MM.1S (cell line): ENCODE measurements around the gene DDX1.
"Not testable (repeated sequence)": the region's sequence is repeated elsewhere in the genome, so short reads cannot be mapped to it uniquely, and the experiment has no call there.

Experiments used
- DNase-seq: peaks from one replicate; pipeline ENCODE4 v3.0.0-alpha.2; 2015
- H2AFZ ChIP-seq: fragments of 300-600 bp; sonication (generic); 2 replicates; pipeline ENCODE4 v1.6.0; 2016; ENCODE audit warnings: antibody characterized with exemption, low read length
- H3F3A ChIP-seq: fragments of 300-600 bp; sonication (generic); 2 replicates; pipeline ENCODE4 v1.6.1; 2016; ENCODE audit warnings: mild to moderate bottlenecking, antibody characterized with exemption, low read length, moderate library complexity, mixed read lengths; ENCODE audit not compliant: insufficient read depth
- H3K27ac ChIP-seq: fragments of 300-600 bp; sonication (generic); 2 replicates; pipeline ENCODE4 v1.5.1; 2016; ENCODE audit warnings: mild to moderate bottlenecking, low read length
- H3K27me3 ChIP-seq: fragments of 300-600 bp; sonication (generic); replicated peaks from 2 replicates; pipeline ENCODE4 v1.6.0; 2016; ENCODE audit warnings: low read length; ENCODE audit not compliant: insufficient read depth
- H3K36me3 ChIP-seq: fragments of 300-600 bp; sonication (generic); replicated peaks from 2 replicates; pipeline ENCODE4 v1.6.1; 2016; ENCODE audit warnings: mild to moderate bottlenecking, low read length, mixed read lengths; ENCODE audit not compliant: insufficient read depth
- H3K4me1 ChIP-seq: fragments of 300-600 bp; sonication (generic); 2 replicates; pipeline ENCODE4 v1.6.1; 2016; ENCODE audit warnings: low read length, mixed read lengths
- H3K4me2 ChIP-seq: fragments of 300-600 bp; sonication (generic); 2 replicates; pipeline ENCODE4 v1.6.0; 2016; ENCODE audit warnings: low read depth, low read length
- H3K4me3 ChIP-seq: fragments of 300-600 bp; sonication (generic); 2 replicates; pipeline ENCODE4 v1.5.1; 2016; ENCODE audit warnings: low read length, mixed read lengths
- H3K79me2 ChIP-seq: fragments of 300-600 bp; sonication (generic); 2 replicates; pipeline ENCODE4 v1.6.1; 2016; ENCODE audit warnings: mixed run types, low read length, mixed read lengths
- H3K9ac ChIP-seq: fragments of 300-600 bp; sonication (generic); 2 replicates; pipeline ENCODE4 v1.6.1; 2016; ENCODE audit warnings: low read length, mixed read lengths
- H3K9me2 ChIP-seq: fragments of 300-600 bp; sonication (generic); replicated peaks from 2 replicates; pipeline ENCODE4 v1.6.1; 2016; ENCODE audit warnings: mild to moderate bottlenecking, low read length, mixed read lengths; ENCODE audit not compliant: insufficient read depth
- H3K9me3 ChIP-seq: fragments of 300-600 bp; sonication (generic); replicated peaks from 2 replicates; pipeline ENCODE4 v1.6.1; 2016; ENCODE audit warnings: mild to moderate bottlenecking, low read length, mixed read lengths; ENCODE audit not compliant: insufficient read depth
- H4K20me1 ChIP-seq: fragments of 300-600 bp; sonication (generic); 2 replicates; pipeline ENCODE4 v1.6.1; 2016; ENCODE audit warnings: mild to moderate bottlenecking, low read length, moderate library complexity, mixed read lengths; ENCODE audit not compliant: insufficient read depth
- CTCF ChIP-seq: fragments of 300-600 bp; sonication (generic); IDR thresholded peaks from 2 replicates; pipeline ENCODE4 v1.5.1; 2016; ENCODE audit warnings: antibody characterized with exemption, low read length, mixed read lengths
- EZH2 ChIP-seq: fragments of 300-600 bp; sonication (generic); optimal IDR thresholded peaks from 2 replicates; pipeline ENCODE3; 2017; ENCODE audit warnings: low read depth, mild to moderate bottlenecking, antibody characterized with exemption, low read length, mixed read lengths
- EZH2phosphoT487 ChIP-seq: fragments of 300-600 bp; sonication (generic); IDR thresholded peaks from 2 replicates; pipeline ENCODE4 v1.6.1; 2018; ENCODE audit warnings: antibody characterized with exemption, low read length

The DDX1 gene

GRCh38 chr2:15609341-15610042, 17.8 kb downstream of the DDX1 start:
- Histone ChIP-seq H4K20me1 (no peaks in the 10 kb centered on the region), H3K4me1 (no peaks in the 10 kb centered on the region), H3F3A (peaks cover 3% of the 10 kb centered on the region; the same call in 1 of the 2 replicates), H3K79me2 (no peaks in the 10 kb centered on the region), H3K4me2 (no peak overlapping the region), H2AFZ (no peak overlapping the region), H3K9me2 (no peaks in the 10 kb centered on the region), H3K27me3 (no peaks in the 10 kb centered on the region), H3K9me3 (no peaks in the 10 kb centered on the region), H3K27ac (no peak overlapping the region), H3K9ac (no peak overlapping the region), H3K36me3 (peaks cover 11% of the 10 kb centered on the region; the same call in 1 of the 2 replicates), H3K4me3 (no peak overlapping the region)
- no peak for DNase-seq
- TF ChIP-seq CTCF (no peak), EZH2phosphoT487 (no peak), EZH2 (no peak)

- TF ChIP-seq EZH2 (no peak), EZH2phosphoT487 (no peak), CTCF (no peak)
- Histone ChIP-seq H3K9me2 (no peaks in the 10 kb centered on the region), H3K27ac (no peak overlapping the region), H3K4me2 (no peak overlapping the region), H3K4me1 (no peaks in the 10 kb centered on the region), H3K79me2 (no peaks in the 10 kb centered on the region), H3F3A (peaks cover 4% of the 10 kb centered on the region; the same call in 1 of the 2 replicates), H3K9me3 (no peaks in the 10 kb centered on the region), H2AFZ (no peak overlapping the region), H3K9ac (no peak overlapping the region), H3K4me3 (no peak overlapping the region), H3K36me3 (peaks cover 3% of the 10 kb centered on the region; the same call in 1 of the 2 replicates), H3K27me3 (no peaks in the 10 kb centered on the region), H4K20me1 (no peaks in the 10 kb centered on the region)
- DNase-seq: no peak
Measured at GRCh38 chr2:15610430-15610952, 18.8 kb downstream of the DDX1 start.

GRCh38 chr2:15612101-15612500, 20.4 kb downstream of the DDX1 start:
- H3K36me3 ChIP-seq, H2AFZ ChIP-seq, H3K4me1 ChIP-seq, H3F3A ChIP-seq, H3K4me3 ChIP-seq, H3K9me3 ChIP-seq, H3K9ac ChIP-seq, H3K9me2 ChIP-seq, H3K4me2 ChIP-seq, H4K20me1 ChIP-seq, DNase-seq, H3K79me2 ChIP-seq, H3K27ac ChIP-seq, H3K27me3 ChIP-seq: not testable (repeated sequence)
